ENCODE results near the gene SRCAP.
A peak's percentile ranks its signal among the peaks of the same experiment; 100 is the strongest.

The SRCAP gene

DNA sequence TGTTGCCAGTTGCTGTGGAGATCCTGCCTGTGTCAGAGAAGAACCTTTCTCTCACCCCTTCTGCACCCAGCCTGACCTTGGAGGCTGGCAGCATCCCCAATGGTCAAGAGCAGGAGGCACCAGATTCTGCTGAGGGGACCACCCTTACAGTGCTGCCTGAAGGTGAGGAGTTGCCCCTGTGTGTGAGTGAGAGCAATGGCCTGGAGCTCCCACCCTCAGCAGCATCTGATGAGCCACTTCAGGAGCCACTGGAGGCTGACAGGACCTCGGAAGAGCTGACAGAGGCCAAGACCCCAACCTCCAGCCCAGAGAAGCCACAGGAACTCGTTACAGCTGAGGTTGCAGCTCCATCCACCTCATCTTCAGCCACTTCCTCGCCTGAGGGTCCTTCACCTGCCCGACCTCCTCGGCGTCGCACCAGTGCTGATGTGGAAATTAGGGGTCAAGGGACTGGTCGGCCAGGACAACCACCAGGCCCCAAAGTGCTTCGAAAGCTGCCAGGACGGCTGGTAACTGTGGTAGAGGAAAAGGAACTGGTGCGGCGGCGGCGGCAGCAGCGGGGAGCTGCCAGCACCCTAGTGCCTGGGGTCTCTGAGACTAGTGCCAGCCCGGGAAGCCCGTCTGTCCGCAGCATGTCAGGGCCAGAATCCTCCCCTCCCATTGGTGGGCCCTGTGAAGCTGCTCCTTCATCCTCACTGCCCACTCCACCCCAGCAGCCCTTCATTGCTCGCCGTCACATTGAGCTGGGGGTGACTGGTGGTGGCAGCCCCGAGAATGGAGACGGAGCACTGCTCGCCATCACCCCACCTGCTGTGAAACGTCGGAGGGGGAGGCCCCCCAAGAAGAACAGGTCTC lies 39.0 kb downstream of the SRCAP start:
- no peak for DNase-seq

GRCh38 chr16:30738984-30739951 lies 40.3 kb downstream of the SRCAP start:
- no peak for DNase-seq

DNA sequence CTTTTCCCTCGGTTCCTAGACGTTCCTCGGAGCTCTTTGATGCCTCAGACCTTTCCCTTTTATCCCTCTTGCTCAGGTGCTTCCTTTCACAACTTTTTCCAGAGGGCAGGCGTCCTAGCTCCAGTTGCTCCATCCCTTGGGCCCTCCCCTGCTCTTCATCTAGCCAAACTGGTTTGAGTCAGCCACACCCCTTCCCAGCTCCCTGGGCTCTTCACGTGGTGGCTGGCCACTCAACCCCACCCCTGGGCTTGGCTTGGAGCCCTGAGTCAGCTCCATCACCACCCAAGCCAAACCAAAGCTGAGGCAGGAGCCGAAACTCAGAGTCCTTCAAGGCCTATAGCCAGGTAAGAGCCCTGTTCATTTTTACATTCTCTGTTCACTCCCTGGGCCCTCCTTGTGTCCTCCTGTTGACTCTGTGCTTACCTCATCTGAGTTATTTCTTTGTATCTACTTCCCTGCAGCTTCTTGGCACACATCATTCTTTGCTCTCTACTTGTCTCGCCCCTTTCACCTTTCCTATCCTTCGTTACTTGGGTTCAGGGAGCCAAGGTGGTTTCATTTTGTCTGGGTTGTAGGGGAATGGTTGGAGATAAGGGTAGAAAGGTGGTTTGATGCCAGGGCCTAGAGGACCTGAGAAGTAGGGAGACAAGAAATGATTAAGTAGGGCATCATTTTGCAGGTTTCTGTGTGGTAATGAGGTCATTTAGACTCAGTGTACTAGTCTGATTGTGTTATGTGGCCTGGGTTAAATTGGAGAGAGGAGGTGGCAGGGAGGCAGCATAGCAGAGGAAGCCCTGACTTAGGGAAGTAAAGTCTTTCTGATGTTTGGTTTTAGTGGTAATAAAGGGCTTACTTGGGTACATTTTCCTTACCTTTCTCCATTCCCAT lies 41.6 kb downstream of the SRCAP start:
- DNase-seq, result peak; percentile 46

DNA sequence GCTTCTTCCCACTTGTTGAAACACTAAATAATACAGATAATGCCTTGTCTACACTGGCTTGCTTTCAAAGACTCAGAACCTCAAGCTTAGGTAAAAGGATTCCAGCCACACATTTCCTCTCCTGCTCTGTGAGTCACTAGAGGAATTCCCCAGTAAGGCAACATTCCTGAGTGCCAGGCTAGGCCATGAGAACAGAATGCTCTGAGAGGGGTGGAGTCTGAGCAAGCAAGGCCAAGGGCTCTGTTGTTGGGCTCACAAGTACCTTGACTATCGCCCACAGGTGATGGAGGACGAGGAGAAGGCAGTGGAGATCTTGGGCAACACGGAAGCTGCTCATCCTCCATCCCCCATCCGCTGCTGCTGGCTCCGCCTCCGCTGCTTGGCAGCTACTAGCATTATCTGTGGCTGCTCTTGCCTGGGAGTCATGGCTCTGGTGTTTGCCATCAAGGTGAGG lies 42.5 kb downstream of the SRCAP start:
- no peak for DNase-seq

DNA sequence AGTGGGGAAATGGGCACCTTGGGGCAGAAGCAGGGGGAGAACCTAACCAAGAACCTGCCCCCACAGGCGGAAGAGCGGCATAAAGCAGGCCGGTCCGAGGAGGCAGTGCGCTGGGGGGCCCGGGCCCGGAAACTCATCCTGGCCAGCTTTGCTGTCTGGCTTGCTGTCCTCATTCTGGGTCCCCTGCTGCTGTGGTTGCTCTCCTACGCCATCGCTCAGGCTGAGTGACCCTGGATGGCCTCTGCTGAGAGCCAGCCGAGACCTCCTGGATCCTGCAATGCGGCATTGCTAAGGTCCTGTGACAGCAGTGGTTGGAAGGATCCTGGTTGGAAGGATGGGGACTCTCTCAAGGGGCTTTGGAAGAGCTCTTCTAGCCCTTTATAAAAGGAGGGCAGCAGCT lies 44.7 kb downstream of the SRCAP start:
- no peak for DNase-seq

DNA sequence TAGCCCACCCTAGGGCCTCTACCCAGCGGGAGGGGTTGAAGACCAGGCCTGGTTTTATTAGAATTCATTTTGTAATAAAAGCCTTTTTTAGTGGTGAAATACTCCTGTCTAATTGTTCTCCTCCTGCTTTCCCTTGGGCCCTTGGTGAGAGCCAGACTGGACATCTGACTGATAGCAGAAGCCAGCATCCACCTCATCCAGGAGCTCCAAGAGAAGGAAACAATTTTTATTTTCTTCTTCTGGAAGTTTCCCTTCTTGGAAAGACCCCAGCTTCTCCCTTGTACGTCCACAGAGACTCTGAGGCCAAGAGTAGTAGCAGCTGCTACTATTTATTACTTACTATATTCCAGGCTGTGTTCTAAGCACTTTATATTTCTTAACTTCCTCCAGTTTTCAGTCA lies 45.2 kb downstream of the SRCAP start:
- no peak for DNase-seq

- DNase-seq, result no peak
These were observed 46.1 kb downstream of the SRCAP start for GRCh38 chr16:30745082-30745481.

- DNase-seq, result no peak
These were observed 47.7 kb downstream of the SRCAP start for GRCh38 chr16:30746638-30747175.

DNA sequence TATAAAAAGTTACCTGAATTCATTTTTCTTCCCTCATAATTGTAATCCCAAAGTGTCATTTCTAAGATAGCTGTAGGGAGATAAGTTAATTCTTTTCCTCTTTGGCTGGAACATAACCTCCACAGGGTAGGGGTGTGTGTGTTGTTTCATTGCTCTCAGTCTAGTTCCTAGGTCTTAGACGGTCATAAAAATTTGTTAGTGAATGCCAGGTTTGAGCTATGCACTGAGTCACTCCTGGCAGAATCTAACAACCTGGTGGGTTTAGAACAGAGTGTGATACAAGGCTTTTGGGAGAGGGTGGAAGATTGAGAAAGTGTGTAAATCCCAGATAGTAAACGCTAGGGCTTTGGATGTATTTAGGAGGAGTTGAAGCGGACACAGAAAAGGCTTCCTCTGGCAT lies 48.4 kb downstream of the SRCAP start:
- peak; percentile 55 for DNase-seq

DNA sequence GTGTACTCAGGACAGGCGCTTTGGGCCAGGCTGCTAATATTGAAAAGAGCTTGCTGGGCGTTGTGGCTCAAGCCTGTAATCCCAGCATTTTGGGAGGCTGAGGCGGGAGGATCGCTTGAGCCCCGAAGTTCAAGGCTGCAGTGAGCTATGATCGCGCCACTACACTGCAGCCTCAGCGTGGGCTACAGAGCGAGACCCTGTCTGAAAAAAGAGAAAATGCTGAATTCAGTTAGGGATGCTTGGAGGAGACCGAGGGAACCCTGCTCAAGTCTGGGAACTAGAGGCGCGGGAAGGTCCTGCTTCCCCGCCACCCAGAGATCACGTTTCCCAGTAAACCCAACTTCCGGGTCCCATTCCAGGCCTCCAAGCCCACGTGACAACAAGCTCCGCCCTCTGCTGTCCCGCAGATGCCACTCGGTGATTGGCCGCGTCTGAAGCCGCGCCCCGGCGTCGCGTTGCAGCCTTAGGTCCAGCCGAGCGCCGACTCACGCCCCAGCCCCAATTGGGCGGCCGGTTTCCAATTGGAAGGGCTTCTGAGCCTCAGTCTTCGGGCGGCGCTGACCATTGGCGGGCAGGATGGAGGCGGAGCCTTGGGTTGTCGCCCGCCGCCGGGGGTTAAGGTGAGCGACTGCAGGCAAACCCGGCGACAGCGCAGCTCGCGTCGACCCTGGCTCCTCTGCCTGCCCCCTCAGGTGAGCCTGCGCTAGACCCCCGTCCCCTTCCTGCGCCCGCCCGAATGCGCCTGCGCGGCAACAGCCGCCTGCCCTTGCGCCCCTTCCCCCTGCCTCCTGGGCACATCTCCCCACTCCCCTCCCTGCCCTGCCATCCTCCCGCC lies 49.0 kb downstream of the SRCAP start, which contains the start of gene PHKG2:
PHKG2 (plus strand) TSS at position 627 of the 835 bp plus-strand sequence. CDS start 396 bp downstream, outside the sequence.
- DNase-seq, result peak; percentile 100

- peak; percentile 44 for DNase-seq
These were observed 49.9 kb downstream of the SRCAP start for GRCh38 chr16:30748634-30749445.

- DNase-seq, result no peak
These were observed 51.2 kb downstream of the SRCAP start for GRCh38 chr16:30750201-30750600.

- DNase-seq, result no peak
These were observed 52.0 kb downstream of the SRCAP start for GRCh38 chr16:30750876-30751465.

- DNase-seq, result no peak
These were observed 54.6 kb downstream of the SRCAP start for GRCh38 chr16:30753596-30753995.

- no peak for DNase-seq
These were observed 57.2 kb downstream of the SRCAP start for GRCh38 chr16:30755955-30756780.

- DNase-seq, result no peak
These were observed 57.8 kb downstream of the SRCAP start for GRCh38 chr16:30756781-30757100.

DNA sequence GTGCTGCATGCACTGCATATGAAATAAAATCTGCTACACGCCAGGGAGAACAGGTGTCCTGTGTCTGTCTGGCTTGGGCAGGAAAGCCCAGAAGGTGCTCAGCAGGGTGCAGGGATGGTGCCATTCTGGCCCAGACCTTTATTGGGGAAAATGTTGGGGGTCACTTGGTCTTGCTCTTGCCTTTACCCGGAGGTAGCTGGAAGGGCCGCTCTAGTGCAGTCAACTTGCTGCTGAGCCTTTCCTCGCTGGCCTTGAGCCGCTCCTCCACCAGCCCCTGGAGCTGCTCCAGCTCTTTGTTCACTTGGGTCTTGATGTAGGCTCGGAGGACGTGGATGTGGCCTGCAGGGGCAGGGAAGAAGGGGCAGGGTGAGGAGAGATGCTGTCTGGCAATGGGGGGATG lies 58.3 kb downstream of the SRCAP start:
- DNase-seq, result no peak

DNA sequence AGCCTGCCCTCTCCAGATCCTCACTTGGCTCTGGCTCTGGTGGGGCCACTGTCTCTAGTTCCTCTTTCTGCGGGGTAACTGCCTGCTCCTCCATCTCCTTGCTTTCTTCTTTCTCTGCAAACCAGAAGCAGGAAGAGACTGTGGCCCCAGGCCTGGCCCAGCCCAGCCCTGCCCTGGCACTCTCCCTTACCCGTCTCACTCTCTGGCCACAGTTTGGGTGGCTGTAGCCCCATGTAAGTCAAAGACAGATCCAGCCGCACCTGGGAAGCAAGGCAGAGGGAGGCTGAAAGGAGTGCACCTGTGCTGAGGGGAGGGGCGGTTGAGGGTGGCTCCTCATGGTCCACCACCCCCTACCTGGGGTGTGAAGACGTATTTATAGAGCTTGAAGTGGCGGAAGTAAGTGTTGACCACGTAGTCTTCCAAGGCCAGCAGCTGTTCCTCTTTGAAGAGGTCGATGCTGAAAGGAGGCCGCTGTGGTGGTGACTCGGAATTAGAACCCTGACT lies 60.1 kb downstream of the SRCAP start:
- peak; percentile 75 for DNase-seq

DNA sequence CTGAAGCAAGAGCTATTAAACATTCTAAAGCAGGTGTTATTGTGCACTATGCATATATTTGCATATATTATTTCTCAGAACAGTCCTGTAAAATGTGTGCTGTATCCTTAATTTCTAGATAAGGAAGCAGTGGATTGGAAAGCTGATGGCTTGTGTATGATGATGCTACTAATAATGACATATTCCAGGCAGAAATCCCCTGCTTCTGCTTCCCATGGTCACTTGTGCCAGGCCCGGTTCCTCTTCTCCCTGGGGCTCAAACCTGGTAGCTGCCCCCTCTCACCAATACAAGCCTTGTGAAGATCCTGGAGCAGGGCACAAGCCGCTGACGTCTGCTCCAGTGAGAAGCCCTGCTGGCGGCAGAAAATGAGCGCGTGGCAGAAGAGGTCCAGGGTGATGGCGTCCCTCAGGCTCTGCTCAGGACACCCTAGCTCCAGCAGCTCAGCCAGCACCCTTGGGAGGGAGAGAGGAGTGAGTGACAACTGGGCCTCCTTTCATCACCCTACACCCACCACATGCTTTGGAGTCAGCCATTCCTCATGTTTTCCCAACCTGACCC lies 61.1 kb downstream of the SRCAP start:
- DNase-seq, result no peak

All from OCI-M1 (cell line).